GM18873 (cell line): ENCODE data around the gene DENND1A.
"Not testable (repeated sequence)": the region's sequence is repeated elsewhere in the genome, so short reads cannot be mapped to it uniquely, and the experiment has no call there.

Source experiments
- ATAC-seq: cut with Tn5 transposase; IDR thresholded peaks from one replicate; pipeline ENCODE4 v1.9.1; 2021; ENCODE audit warnings: mild to moderate bottlenecking, moderate library complexity, moderate number of reproducible peaks; ENCODE audit not compliant: unreplicated experiment, low FRiP score

Gene DENND1A

GRCh38 chr9:123947326-123947725 is 17.4 kb upstream of the DENND1A start:
- ATAC-seq: no peak

- ATAC-seq: no peak
These were observed 16.3 kb upstream of the DENND1A start for GRCh38 chr9:123946101-123946821.

- no peak for ATAC-seq
These were observed 15.6 kb upstream of the DENND1A start for GRCh38 chr9:123945532-123945931.

DNA sequence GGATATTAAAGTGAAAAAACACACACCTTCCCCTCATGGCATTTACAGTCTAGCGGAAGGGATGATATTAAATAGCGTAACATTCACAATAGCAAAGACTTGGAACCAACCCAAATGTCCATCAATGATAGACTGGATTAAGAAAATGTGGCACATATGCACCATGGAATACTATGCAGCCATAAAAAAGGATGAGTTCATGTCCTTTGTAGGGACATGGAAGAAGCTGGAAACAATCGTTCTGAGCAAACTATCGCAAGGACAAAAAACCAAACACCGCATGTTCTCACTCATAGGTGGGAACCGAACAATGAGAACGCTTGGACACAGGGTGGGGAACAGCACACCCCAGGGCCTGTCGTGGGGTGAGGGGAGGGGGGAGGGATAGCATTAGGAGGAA is 14.5 kb upstream of the DENND1A start:
- ATAC-seq: not testable (repeated sequence)

DNA sequence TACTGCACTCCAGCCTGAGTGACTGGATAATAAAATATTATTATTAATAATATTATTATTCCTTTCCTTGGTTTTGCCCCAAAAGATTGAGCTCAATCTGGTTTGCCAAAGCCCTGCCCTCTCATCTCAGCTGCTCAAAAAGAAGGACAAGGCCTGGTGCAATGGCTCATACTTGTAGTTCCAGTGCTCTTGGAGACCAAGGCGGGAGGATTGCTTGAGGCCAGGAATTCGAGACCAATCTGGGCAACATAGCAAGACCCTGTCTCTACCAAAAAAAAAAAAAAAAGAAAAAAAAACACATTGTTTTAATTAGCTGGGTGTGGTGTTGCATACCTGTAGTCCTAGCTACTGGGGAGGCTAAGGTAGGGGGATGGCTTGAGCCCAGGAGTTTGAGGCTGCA is 13.7 kb upstream of the DENND1A start:
- no peak for ATAC-seq

DNA sequence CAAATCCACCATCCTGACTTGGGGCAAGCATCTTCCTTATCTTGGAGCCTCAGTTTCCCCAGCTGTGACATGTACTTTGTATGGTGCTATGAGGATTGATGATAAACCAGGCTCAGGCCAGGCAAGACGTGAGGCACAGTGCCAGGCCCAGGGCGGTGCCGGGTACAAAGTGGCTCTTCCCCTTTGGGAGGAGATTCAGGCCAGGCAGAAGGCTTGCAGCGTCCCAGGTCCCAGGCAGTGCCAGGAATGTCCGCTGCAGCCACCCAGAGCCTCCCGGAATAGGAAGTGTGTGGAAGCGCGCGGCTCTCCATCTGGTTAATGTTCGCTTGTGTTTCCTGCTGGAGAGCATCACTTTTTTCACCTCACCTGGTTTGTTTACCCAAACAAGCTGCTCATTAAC is 12.6 kb upstream of the DENND1A start:
- ATAC-seq: no peak

DNA sequence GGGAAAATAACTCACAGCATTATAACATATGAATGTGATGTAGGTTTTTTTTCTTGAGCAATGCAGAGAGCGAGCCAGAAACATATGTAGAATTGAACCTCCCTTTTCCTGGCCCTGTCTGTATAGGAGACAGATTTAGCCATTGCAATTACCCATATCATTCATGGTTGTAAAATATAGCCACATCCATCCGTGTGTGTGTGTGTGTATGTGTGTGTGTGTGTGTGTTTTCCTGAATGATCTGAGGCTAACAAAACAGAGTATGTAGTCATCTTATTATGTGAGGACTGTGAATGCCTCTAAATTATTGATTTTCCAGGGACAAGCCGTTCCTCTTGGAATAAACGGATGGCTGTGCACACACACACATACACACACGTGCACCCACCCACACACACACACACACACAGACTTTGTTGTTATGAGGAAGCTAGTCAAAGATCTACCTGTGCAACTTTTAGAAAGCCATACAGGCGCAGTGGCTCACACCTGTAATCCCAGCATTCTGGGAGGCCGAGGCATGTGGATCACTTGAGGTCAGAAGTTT is 11.7 kb upstream of the DENND1A start:
- no peak for ATAC-seq

- no peak for ATAC-seq
These were observed 11.0 kb upstream of the DENND1A start for GRCh38 chr9:123940721-123941523.

GRCh38 chr9:123938401-123938800 is 8.5 kb upstream of the DENND1A start:
- no peak for ATAC-seq

DNA sequence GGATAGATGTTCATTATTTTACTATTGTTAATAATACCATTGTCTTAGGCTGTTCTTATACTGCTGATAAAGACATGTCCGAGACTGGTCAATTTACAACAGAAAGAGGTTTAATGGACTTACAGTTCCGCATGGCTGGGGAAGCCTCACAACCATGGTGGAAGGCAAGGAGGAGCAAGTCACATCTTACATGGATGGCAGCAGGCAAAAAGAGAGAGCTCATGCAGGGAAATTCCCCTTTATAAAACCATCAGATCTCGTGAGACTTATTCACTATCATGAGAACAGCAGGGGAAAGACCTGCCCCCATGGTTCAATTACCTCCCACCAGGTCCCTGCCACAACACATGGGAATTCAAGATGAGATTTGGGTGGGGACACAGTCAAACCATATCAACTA is 6.6 kb upstream of the DENND1A start:
- ATAC-seq: not testable (repeated sequence)

DNA sequence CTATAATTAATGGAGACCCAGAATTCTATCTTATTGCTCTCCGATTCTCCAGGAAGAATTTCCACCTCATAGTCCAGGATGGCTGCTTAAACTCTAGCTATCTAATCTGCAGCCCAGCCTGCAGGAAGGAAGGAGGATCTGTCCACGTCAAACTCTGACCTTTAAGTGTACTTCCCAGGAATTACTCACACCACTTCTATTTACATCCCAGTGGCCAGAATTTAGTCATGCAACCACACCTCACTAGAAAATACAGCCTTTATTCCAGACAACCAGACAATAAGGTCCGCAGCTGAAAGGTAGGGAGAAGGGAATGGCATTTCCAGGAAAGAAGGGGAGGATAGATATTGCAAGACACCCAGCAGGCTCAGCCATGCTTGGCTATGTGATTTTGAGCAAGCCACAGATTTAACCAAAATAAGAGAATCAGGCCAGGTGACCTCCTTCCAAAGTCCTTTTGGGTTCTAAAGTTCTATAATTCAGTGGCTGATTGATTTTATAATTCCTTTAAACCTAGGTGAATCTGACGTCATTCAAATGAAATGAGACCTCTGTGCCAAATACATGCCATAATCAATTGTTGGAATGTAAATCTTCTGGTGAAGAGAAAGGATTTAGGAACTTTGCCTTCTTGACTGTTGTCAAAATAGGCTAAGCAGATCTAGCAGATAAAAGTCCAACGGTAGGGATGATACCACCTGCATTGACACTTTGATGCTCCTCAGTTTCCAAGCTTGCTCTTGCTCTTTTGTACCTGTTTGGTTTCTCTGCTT is 3.7 kb upstream of the DENND1A start:
- no peak for ATAC-seq

DNA sequence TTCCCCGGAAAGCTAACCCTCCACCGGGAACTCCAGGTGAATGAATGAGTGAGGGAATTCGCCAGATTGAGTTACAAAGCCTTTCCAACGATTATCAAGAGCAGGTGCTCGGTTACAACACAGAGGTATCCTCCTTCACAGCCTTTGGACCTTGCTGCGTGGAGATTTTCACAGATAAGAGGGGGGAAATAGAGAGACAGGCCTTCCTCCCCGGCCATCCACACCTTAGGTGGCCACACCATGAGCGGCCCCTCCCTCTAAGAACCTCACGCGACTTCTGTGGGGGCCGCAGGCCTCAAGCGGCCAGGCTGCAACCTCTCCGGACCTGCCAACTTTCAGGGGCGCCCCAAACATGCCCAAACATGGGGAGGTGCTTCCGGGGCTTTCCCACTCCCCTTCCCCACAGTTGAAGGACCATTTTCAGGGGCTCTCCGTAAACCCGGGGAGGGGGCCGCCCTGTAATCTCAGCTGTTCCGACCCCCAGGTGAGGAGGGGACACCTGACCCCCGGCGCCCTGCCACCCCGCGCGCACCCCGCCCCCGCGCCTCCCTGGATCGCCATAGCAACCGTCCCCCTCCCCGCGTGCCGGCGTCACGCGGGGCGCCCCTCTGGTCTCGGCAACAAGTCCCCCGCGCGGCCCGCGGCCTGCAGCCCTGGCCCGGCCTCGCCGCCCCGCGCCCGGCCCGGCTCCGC is 603 bp downstream of the DENND1A start:
- no peak for ATAC-seq

DNA sequence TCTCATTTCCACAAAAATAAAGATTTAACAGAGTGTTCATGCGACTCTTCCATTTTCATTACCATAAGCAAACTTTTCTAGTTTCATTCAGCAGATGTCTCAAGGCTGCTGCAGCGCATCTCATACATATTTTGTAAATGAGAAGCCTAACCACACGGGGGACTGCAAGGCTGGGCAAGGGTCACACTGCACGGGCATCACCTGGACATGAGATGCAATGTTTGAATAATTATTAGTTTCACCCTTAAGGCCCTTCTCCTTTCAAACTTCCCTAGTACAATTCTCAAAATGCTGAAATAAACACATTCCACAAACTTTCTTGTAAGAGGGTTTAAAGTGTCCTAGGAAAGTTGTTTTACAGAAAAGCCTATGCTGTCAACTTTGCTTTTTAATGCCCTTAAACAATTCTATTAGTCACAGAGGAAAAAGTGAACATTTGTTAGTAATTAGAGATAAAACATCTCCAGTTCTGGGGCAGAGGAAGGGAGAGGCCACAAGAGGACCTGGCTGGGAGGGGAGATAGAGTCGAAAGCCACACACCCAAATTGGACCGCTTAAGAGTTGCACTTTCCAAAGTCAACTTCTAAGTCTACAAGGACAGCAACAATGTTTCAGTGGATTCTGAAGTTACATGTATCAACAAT is 1.3 kb downstream of the DENND1A start:
- no peak for ATAC-seq

DNA sequence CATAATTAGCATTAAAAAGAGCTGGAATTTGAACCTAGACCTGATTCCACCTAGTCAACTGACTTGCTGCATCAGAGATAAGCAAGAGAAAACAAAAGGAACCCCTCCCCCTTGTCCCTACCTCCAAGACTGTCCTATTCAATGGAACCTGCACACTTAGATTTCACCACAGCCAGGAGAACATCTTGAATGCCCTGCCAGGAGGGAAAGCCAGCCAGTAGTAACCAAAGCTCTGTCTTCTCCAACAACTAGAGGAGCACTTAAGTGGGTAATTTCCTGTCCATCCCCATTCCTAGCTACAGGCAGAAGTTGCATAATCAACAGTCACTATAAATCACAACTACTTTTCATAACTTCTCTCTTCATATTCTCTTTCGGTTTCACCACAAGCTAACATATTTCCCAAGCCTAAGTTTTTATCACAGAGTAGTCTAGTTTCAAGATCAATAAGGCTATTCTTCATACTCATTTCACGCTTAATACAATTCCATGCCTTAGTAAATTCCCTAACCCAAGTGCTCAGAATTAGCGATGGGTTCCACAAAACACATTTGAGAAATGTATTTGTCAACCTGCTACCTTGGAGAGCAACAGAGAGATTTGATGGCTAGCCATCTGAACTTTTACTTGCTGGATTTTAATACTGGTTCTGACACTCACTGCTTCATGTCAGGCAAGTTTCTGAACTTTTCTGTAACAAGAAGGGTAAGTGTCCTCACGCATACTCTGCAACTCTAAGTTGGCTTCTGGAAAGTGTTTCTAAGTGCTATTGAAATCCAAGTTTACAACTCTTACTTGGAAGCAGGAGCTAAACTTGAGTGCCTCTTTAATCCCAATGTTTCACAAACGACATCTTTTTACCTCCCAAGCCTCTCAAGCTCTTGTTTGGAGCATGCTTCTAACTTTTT is 2.0 kb downstream of the DENND1A start:
- ATAC-seq: no peak

DNA sequence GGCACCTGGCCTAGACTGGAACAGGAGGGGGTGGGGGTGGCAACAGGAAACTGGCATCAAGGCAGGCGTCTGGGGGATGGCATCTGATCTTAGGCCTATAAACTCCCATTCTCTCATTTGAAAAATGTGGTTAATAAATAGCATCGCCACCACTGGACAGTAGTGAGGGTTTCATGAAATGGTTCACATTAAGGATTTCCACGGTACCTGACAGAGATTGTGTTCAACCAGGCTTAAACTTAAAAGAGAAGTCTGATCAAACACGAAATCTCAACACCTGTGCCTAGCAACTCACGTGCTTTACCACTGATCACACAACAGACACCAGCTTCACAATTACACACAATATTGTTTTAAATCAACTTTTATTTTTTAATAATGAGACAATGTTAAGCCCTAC is 3.0 kb downstream of the DENND1A start:
- ATAC-seq: no peak

- no peak for ATAC-seq
These were observed 4.1 kb downstream of the DENND1A start for GRCh38 chr9:123925819-123926218.

DNA sequence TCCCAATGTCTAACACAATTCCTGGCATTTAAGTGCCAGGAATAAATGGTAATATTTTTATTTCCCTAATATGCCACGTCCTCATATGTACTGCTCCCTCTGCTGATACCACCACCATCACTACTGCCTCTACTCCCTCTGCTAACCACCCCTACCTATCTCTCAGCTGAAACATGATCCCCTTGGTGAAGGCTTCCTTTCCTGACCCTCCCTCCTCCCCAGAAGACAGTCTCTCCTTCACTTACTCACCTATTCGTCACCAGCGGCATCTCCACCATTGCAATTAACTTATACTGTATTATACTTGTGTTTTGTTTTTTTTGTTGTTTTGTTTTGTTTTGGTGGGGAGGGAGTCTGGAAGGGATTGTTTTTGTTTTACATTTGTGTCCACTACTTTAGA is 4.8 kb downstream of the DENND1A start:
- no peak for ATAC-seq

DNA sequence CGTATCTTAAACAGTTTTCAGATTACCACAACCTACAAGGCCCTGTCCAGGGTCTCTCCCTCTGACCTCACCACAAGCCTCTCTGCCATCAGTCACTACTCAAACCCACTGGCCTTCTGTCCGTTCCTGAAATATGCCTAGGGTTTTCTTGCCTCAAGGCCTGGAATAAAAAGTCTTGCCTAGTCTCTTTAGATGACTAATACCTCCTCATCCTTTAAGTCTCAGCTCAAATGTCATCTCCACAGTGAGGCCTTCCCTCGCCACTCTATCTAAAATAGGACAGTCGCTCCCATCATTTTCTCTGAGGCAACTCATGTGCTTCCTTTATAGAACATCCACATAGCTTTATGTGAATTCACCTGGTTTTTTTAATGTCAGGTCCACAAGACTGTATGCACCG is 5.2 kb downstream of the DENND1A start:
- ATAC-seq: no peak

- ATAC-seq: no peak
These were observed 6.0 kb downstream of the DENND1A start for GRCh38 chr9:123923884-123924283.
